HUES64 (cell line): ENCODE measurements around the gene ALPI.

Source experiments
- H3K27ac ChIP-seq: 2 replicates; pipeline ENCODE4 v1.7.0; 2013; ENCODE audit warnings: low read depth, low read length, inconsistent platforms
- H3K27me3 ChIP-seq: 2 replicates; pipeline ENCODE4 v1.6.1; 2013; ENCODE audit warnings: mild to moderate bottlenecking, low read length; ENCODE audit not compliant: insufficient read depth
- H3K36me3 ChIP-seq: 2 replicates; pipeline ENCODE4 v1.6.1; 2013; ENCODE audit warnings: mild to moderate bottlenecking, low read length; ENCODE audit not compliant: insufficient read depth
- H3K4me1 ChIP-seq: 2 replicates; pipeline ENCODE4 v1.6.1; 2013; ENCODE audit warnings: mild to moderate bottlenecking, low read length, moderate library complexity; ENCODE audit not compliant: insufficient read depth
- H3K4me3 ChIP-seq: 2 replicates; pipeline ENCODE4 v1.5.1; 2013; ENCODE audit warnings: mild to moderate bottlenecking, low read length, moderate library complexity
- H3K9ac ChIP-seq: 2 replicates; pipeline ENCODE4 v1.6.1; 2013; ENCODE audit warnings: mild to moderate bottlenecking, low read depth, low read length
- H3K9me3 ChIP-seq: 2 replicates; pipeline ENCODE4 v1.6.1; 2013; ENCODE audit warnings: low read depth, low read length; ENCODE audit not compliant: insufficient read depth
- WGBS: fragments of 150-250, 120-280 bp; methylation state at CpG from one replicate; pipeline ENCODE4 v1.1.7; 2013; ENCODE audit warnings: missing lambda C conversion rate; 5-methylcytosine and 5-hydroxymethylcytosine counted together

ALPI gene

DNA sequence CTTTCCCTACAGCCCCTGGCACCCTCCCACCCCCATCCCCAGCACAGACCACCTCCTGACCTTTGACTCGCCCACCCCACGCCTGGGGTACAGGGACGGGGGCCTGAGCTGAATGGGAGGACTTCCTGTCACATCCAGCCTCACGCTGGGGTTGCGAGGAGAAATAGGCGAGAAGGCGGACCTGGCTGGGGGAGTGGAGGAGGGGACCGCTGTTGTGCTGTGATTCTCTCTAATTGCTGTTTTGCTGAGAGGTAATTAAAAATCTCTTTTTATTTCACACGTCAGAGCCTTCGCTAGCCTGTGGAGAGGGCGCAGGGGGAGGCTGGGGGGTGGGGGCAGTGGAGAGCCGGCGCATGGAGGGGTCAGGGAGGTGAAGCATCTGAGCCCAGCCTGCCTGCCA, 41.4 kb downstream of the ALPI start:
- no peaks in the 10 kb centered on the region for H3K9me3 ChIP-seq
- 0 out of 2 replicates have a peak, but pooled peaks cover 3% of the 10 kb centered on the region for H3K4me1 ChIP-seq
- no peak overlapping the region for H3K4me3 ChIP-seq
- H3K36me3 ChIP-seq = no peaks in the 10 kb centered on the region
- no peak overlapping the region for H3K27ac ChIP-seq
- H3K9ac ChIP-seq = no peak overlapping the region
- H3K27me3 ChIP-seq = peaks cover 28% of the 10 kb centered on the region
- 68% methylated on average over 13 of the region's 13 CpGs for WGBS

DNA sequence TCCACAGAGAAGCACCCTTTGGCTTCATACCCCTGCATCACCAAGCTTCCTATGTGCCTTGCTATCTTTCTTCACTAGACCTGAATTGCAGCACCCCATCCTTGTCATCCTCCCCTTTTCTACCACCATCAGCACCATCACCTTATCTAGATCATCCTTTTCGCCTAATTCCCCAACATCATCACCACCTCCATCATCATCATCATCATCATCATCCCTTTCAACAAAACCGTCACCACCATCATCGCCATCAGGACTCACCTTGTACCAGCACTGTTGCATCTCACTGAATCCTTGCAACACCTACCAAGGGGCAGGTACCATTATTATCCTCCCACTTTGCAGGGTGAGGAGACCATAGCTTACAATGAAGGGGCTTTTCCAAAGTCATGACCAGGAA, 42.5 kb downstream of the ALPI start:
- Histone ChIP-seq H3K27ac (no peak overlapping the region), H3K36me3 (no peaks in the 10 kb centered on the region), H3K9ac (no peak overlapping the region), H3K4me1 (peaks cover 6% of the 10 kb centered on the region; the same call in 1 of the 2 replicates), H3K9me3 (no peaks in the 10 kb centered on the region), H3K4me3 (no peak overlapping the region), H3K27me3 (peaks cover 38% of the 10 kb centered on the region)
- 94% methylated on average over 3 of the region's 3 CpGs for WGBS

DNA sequence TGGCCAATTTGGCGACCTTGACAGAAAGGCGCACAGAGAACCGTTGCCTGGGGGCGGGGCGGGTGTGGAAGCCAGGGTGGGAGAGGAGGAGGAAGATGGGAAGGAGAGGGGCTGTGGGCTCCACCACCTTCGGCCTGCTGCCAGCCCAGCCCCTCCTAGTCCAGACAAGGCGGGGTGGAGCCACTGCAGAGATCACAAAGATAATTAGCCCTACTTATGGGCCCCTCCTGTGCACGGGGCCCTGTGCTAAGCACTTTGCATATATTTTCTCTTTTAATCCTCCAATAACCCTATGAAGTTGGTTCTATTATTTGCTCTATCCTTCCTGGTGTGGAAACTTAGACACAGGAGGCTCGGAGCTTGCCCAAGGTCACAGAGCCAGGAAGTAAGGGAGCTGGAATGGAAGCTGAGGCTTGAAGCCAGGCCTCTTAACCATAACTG, 45.4 kb downstream of the ALPI start:
- 68% methylated on average over 9 of the region's 9 CpGs for WGBS

DNA sequence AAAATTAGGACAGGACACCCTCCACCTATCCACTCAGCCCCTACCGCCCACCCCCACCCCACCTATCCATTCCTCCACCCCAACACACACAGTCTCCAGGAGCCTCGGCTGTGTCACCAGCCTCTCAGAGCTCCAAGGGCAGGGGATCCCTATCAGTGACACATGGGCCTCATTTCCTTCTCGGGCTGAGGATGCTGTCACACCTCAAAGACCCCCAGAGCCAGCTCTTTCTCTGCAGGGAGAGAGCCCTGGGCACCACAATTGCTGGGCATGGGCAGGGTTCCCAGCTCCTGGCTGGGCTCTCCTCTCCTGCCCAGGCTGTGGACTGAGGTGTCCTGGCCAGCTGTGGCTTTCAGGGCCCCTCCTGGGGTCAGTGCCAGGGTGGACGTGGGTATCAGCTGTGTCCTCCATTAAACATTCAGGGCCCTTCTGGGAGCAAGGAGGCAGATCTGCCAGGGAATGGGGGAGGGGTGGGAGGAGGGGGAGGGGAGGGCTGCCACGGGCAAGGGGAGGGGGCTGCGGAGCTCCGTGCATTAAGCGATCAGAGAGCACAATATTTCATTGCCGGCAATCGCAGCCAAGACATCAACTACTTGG, 45.9 kb downstream of the ALPI start:
- Histone ChIP-seq H3K27me3 (peaks cover 73% of the 10 kb centered on the region), H3K9ac (no peak overlapping the region), H3K36me3 (no peaks in the 10 kb centered on the region), H3K4me3 (peak overlapping the region; percentile 66), H3K27ac (no peak overlapping the region), H3K4me1 (peaks cover 16% of the 10 kb centered on the region), H3K9me3 (no peaks in the 10 kb centered on the region)
- WGBS = 27% methylated on average over 10 of the region's 10 CpGs

More for the DNA sequence above, 45.4 kb downstream of the ALPI start:
- Histone ChIP-seq H3K9me3 (no peaks in the 10 kb centered on the region), H3K4me1 (peaks cover 16% of the 10 kb centered on the region), H3K9ac (no peak overlapping the region), H3K4me3 (no peak overlapping the region), H3K27me3 (peaks cover 67% of the 10 kb centered on the region), H3K36me3 (no peaks in the 10 kb centered on the region), H3K27ac (no peak overlapping the region)

GRCh38 chr2:232502511-232502910, 46.6 kb downstream of the ALPI start:
- peak overlapping the region; percentile 66 for H3K4me3 ChIP-seq
- WGBS = 3% methylated on average over 15 of the region's 21 CpGs
- H3K9me3 ChIP-seq = no peaks in the 10 kb centered on the region

GRCh38 chr2:232502911-232503808, 47.2 kb downstream of the ALPI start:
- Histone ChIP-seq H3K36me3 (no peaks in the 10 kb centered on the region), H3K27ac (no peak overlapping the region), H3K9ac (no peak overlapping the region), H3K4me3 (peak overlapping the region; percentile 66), H3K27me3 (peaks cover 81% of the 10 kb centered on the region), H3K4me1 (peaks cover 16% of the 10 kb centered on the region), H3K9me3 (no peaks in the 10 kb centered on the region)
- WGBS = 1% methylated on average over 75 of the region's 75 CpGs

More at GRCh38 chr2:232502511-232502910, 46.6 kb downstream of the ALPI start:
- Histone ChIP-seq H3K27ac (no peak overlapping the region), H3K27me3 (peaks cover 78% of the 10 kb centered on the region), H3K4me1 (peaks cover 16% of the 10 kb centered on the region), H3K9ac (no peak overlapping the region; the same call in 1 of the 2 replicates), H3K36me3 (no peaks in the 10 kb centered on the region)

DNA sequence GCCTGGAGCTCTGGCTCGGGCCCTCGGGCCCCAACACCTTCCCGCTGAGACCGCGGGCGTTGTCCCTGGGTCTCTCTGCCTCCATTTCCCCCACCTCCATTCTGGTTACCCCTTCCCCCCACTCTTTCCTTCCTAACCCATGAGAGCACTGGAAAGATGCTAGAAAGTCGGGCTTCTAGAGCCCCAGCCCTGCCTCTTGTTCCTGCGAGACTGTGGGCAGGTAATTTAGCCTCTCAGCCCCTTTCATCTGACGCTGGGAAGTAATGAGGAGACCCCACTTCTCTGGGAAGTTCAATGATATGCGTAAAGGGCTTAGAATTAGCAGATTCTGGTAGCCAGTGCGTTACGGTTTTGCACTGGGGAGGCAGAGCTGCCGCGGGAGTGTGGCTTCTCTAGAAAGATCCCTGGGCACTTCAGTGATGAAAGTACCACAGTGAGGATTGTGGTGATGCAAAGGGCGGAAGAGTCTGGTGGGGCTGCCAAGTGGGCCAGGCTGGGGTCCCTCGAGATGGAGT, 47.9 kb downstream of the ALPI start:
- 21% methylated on average over 16 of the region's 16 CpGs for WGBS
- Histone ChIP-seq H3K4me3 (peak overlapping the region; percentile 66), H3K36me3 (no peaks in the 10 kb centered on the region), H3K9me3 (no peaks in the 10 kb centered on the region), H3K4me1 (peaks cover 16% of the 10 kb centered on the region), H3K9ac (no peak overlapping the region), H3K27ac (no peak overlapping the region), H3K27me3 (peaks cover 81% of the 10 kb centered on the region)

DNA sequence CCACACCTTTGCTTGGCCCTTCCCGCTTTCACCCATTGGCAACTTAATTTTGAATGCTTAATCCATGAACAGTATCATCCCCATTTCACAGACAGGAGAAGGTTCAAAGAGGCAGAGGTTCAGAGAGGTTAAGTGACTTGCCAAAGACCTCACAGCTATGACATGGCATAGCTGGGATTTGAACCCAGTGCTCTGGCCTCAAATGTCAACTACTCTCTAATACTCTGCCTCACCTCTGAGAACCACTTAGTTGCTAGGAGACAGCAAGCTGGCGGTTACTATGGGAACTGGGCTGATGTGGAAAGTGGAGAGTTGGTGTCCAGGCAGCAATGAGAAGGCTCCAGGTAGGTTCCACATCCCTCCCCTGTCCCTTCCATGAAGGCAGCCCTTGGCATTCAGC, 48.5 kb downstream of the ALPI start:
- WGBS = 86% methylated on average over 2 of the region's 2 CpGs
- no peak overlapping the region for H3K9ac ChIP-seq
- no peak overlapping the region for H3K4me3 ChIP-seq
- peaks cover 79% of the 10 kb centered on the region for H3K27me3 ChIP-seq
- no peaks in the 10 kb centered on the region for H3K9me3 ChIP-seq
- peaks cover 16% of the 10 kb centered on the region for H3K4me1 ChIP-seq
- no peak overlapping the region for H3K27ac ChIP-seq
- H3K36me3 ChIP-seq = no peaks in the 10 kb centered on the region

- Histone ChIP-seq H3K9ac (no peak overlapping the region), H3K27ac (no peak overlapping the region), H3K9me3 (no peaks in the 10 kb centered on the region), H3K36me3 (no peaks in the 10 kb centered on the region), H3K4me1 (peaks cover 16% of the 10 kb centered on the region), H3K27me3 (peaks cover 70% of the 10 kb centered on the region), H3K4me3 (no peak overlapping the region)
- WGBS = 30% methylated on average over 10 of the region's 10 CpGs
These were observed 49.9 kb downstream of the ALPI start for GRCh38 chr2:232505856-232506255.

- H3K9ac ChIP-seq = no peak overlapping the region
- no peak overlapping the region for H3K4me3 ChIP-seq
- no peaks in the 10 kb centered on the region for H3K9me3 ChIP-seq
- peaks cover 63% of the 10 kb centered on the region for H3K27me3 ChIP-seq
- no peak overlapping the region for H3K27ac ChIP-seq
- WGBS = 81% methylated on average over 4 of the region's 4 CpGs
- no peaks in the 10 kb centered on the region for H3K36me3 ChIP-seq
- H3K4me1 ChIP-seq = peaks cover 16% of the 10 kb centered on the region
These were observed 50.8 kb downstream of the ALPI start for GRCh38 chr2:232506709-232507108.

DNA sequence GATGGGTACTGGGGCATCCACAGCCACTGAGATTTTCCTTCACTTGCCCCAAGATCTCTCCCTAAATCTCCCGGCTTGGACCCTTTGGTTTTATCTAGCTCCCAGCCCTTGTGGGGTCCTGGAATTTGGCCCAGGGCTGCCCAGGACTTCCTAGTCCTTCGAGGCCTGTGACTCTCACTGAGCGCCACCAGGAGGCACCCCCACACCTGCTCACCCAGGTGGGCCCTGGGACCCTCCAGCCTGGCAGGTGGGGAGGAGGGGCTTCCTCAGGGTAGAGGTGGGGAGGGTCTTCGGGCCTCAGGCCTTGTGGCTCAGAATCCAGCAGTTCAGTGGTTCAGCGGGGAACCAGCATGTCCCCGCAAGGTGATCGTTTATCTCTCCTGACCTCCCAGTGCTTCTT, 52.3 kb downstream of the ALPI start:
- no peak overlapping the region for H3K4me3 ChIP-seq
- no peak overlapping the region for H3K9ac ChIP-seq
- H3K4me1 ChIP-seq = peaks cover 10% of the 10 kb centered on the region; the same call in 1 of the 2 replicates
- H3K36me3 ChIP-seq = no peaks in the 10 kb centered on the region
- WGBS = 90% methylated on average over 7 of the region's 7 CpGs
- no peaks in the 10 kb centered on the region for H3K9me3 ChIP-seq
- H3K27me3 ChIP-seq = peaks cover 50% of the 10 kb centered on the region
- H3K27ac ChIP-seq = no peak overlapping the region
